ENCODE measurements around the gene SLC28A1.
A peak's percentile ranks its signal among the peaks of the same experiment; 100 is the strongest.
"Not testable (repeated sequence)": the region's sequence is repeated elsewhere in the genome, so short reads cannot be mapped to it uniquely, and the experiment has no call there.

Gene SLC28A1

GRCh38 chr15:84862214-84862975 lies 22.1 kb upstream of the SLC28A1 start:
- no peak for DNase-seq

GRCh38 chr15:84863565-84864443 lies 20.7 kb upstream of the SLC28A1 start:
- DNase-seq, result no peak

GRCh38 chr15:84864444-84864795 lies 20.0 kb upstream of the SLC28A1 start:
- no peak for DNase-seq

GRCh38 chr15:84865074-84865569 lies 19.3 kb upstream of the SLC28A1 start:
- DNase-seq, result no peak

GRCh38 chr15:84868037-84868880 lies 16.2 kb upstream of the SLC28A1 start:
- no peak for DNase-seq

GRCh38 chr15:84869510-84869909 lies 15.0 kb upstream of the SLC28A1 start:
- no peak for DNase-seq

GRCh38 chr15:84871428-84871985 lies 13.0 kb upstream of the SLC28A1 start:
- no peak for DNase-seq

GRCh38 chr15:84872009-84872910 lies 12.2 kb upstream of the SLC28A1 start:
- no peak for DNase-seq

GRCh38 chr15:84873997-84874396 lies 10.5 kb upstream of the SLC28A1 start:
- no peak for DNase-seq

- DNase-seq, result no peak
Observed at GRCh38 chr15:84874981-84875699, 9.3 kb upstream of the SLC28A1 start.

GRCh38 chr15:84876269-84876668 lies 8.2 kb upstream of the SLC28A1 start:
- DNase-seq, result no peak

GRCh38 chr15:84877701-84878100 lies 6.8 kb upstream of the SLC28A1 start:
- DNase-seq, result not testable (repeated sequence)

GRCh38 chr15:84878504-84878903 lies 6.0 kb upstream of the SLC28A1 start:
- peak; percentile 76 for DNase-seq

- no peak for DNase-seq
Observed at GRCh38 chr15:84879088-84879780, 5.2 kb upstream of the SLC28A1 start.

GRCh38 chr15:84880007-84880406 lies 4.5 kb upstream of the SLC28A1 start:
- no peak for DNase-seq

- DNase-seq, result no peak
Observed at GRCh38 chr15:84880822-84881519, 3.5 kb upstream of the SLC28A1 start.

- DNase-seq, result no peak
Observed at GRCh38 chr15:84881520-84881830, 3.0 kb upstream of the SLC28A1 start.

GRCh38 chr15:84883466-84883865 lies 996 bp upstream of the SLC28A1 start:
- DNase-seq, result no peak

- no peak for DNase-seq
Observed at GRCh38 chr15:84885801-84886200, 1.3 kb downstream of the SLC28A1 start.

All from hematopoietic multipotent progenitor cell treated with erythropoietin and hydrocortisone succinate and interleukin-3 and kit ligand, for 6 days (in vitro differentiated cells).